K562 (cell line): ENCODE measurements around the gene LTK. TPM values are rescaled to one million over a fixed set of nuclear protein-coding genes. Genes with fewer than 3 reads are reported as not detected.

Source experiments
- DIDO1 ChIP-seq: fragments of 450-650 bp; IDR thresholded peaks from 2 replicates; pipeline ENCODE4 v1.6.1; 2016; ENCODE audit warnings: low read depth, missing biosample characterization, missing genetic modification characterization
- GABPA ChIP-seq: fragments of 200-800 bp; sonication (Bioruptor generic); conservative IDR thresholded peaks from 2 replicates; pipeline ENCODE4 v1.6.1; 2016; ENCODE audit warnings: low read depth, missing genetic modification characterization, missing compliant biosample characterization
- GATAD2B ChIP-seq: fragments of 450-650 bp; IDR thresholded peaks from 2 replicates; pipeline ENCODE4 v1.6.1; 2017; ENCODE audit warnings: mild to moderate bottlenecking, borderline replicate concordance
- GTF3C2 ChIP-seq: IDR thresholded peaks from 3 replicates; pipeline ENCODE4 v1.6.1; 2011; ENCODE audit warnings: borderline replicate concordance, mild to moderate bottlenecking, moderate library complexity; ENCODE audit not compliant: insufficient read length; ENCODE audit errors: extremely low read depth
- REST ChIP-seq, 2 experiments: fragments of 450-650 bp; formaldehyde crosslinking in 1 of 2; IDR thresholded peaks; 2 replicates each; pipeline versions ENCODE4 v1.4.0 to v1.6.1; 2014 to 2020; ENCODE audit warnings: mild to moderate bottlenecking in 2 of 2, borderline replicate concordance in 1 of 2, low read depth in 1 of 2
- SMARCA5 ChIP-seq: fragments of 450-650 bp; IDR thresholded peaks from 2 replicates; pipeline ENCODE4 v1.6.1; 2016
- ZBED1 ChIP-seq: IDR thresholded peaks from 2 replicates; pipeline ENCODE4 v1.6.1; 2014
- ZNF398 ChIP-seq: fragments of 250-450 bp; sonication (Bioruptor Pico); IDR thresholded peaks from 2 replicates; pipeline ENCODE4 v1.8.0; 2021; ENCODE audit warnings: moderate library complexity, mild to moderate bottlenecking, inconsistent platforms
- ZNF766 ChIP-seq: fragments of 200-800 bp; sonication (Bioruptor generic); conservative IDR thresholded peaks from 2 replicates; pipeline ENCODE4 v1.6.1; 2016; ENCODE audit warnings: missing genetic modification characterization, missing compliant biosample characterization
- polyA plus RNA-seq, 8 experiments: library from polyadenylated mRNA; depleted of rRNA in 4 of 8; stranded (reverse) in 5 of 8; unstranded in 3 of 8; fragments of >200 nt; fragmentation: Nextera tagmentation in 2 of 8; fragmentation: Illumina TruSeq in 1 of 8; extraction: Ambion mirVana in 2 of 8; extraction: Trizol in 1 of 8; gene quantifications; 2 replicates each; pipeline versions ENCODE4 v1.2.1 to v1.2.3, GENCODE V29; 2011 to 2014; ENCODE audit warnings: inconsistent platforms in 1 of 8, missing spikeins in 1 of 8
- total RNA-seq, 7 experiments: library from RNA; depleted of rRNA in 6 of 7; stranded (reverse); fragments of >200 nt in 6 of 7; fragmentation: Illumina TruSeq in 2 of 7; extraction: Trizol in 2 of 7; gene quantifications; 2 replicates each; pipeline versions ENCODE4 v1.2.1 to v1.2.3, GENCODE V29; 2011 to 2021; ENCODE audit warnings: low replicate concordance in 1 of 7

LTK gene
- total and polyA plus RNA-seq, 9 of the 15 experiments (the other 6 are each of a cell fraction or from before 2014, with no cell fraction given), result 0.25 to 4.4 (median 1.8) TPM

- TF ChIP-seq GTF3C2, result no peak
- no peak; the same call in 1 of the 2 replicates for TF ChIP-seq GATAD2B
- no peak for TF ChIP-seq ZNF766 (CRISPR knock-in tag)
- no peak for TF ChIP-seq SMARCA5
- TF ChIP-seq GABPA (tag), result no peak
- TF ChIP-seq ZBED1, result 0 out of 2 replicates have a peak, but pooled peaks have one; percentile 11
- peak; percentile 41; the same call in 1 of the 2 replicates for TF ChIP-seq REST (IDR thresholded peaks at IDR 0.05; ENCODE audit: borderline replicate concordance)
- TF ChIP-seq REST (CRISPR knock-in tag; IDR thresholded peaks at IDR 0.05; ENCODE audit: low read depth), result no peak
- TF ChIP-seq DIDO1 (tag), result no peak
- TF ChIP-seq ZNF398 (CRISPR knock-in tag), result no peak
These were observed 20.3 kb downstream of the LTK start, which contains the start of gene ITPKA (continued) for GRCh38 chr15:41493205-41493901.
